HG03469 (cell line): ENCODE measurements around the gene IL1RAPL2.
"Not testable (repeated sequence)": the region's sequence is repeated elsewhere in the genome, so short reads cannot be mapped to it uniquely, and the experiment has no call there.

ENCODE experiments used
- ATAC-seq: cut with Tn5 transposase; IDR thresholded peaks from one replicate; pipeline ENCODE4 v1.9.1; 2021; ENCODE audit warnings: mild to moderate bottlenecking, moderate library complexity, moderate number of reproducible peaks; ENCODE audit not compliant: unreplicated experiment

Gene IL1RAPL2

DNA sequence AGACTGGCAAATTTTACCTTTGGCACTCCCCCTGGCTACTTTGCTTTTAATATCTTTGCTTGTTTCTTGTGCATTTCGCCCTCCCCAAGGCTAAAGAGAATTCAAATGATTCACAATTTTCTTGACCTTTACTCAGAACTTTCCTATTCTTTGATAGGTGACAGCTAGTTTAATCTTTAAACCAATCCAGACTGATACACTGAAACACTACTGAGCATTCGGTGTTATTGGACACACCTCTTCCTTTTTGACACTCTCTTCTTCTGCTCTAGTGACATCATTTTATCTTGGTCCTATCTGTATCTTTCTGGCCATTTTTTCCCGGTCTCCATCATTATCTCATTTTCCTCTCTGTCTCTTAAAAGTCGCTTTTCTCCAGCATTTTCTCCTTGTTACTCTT lies 103.1 kb downstream of the IL1RAPL2 start:
- ATAC-seq = no peak

DNA sequence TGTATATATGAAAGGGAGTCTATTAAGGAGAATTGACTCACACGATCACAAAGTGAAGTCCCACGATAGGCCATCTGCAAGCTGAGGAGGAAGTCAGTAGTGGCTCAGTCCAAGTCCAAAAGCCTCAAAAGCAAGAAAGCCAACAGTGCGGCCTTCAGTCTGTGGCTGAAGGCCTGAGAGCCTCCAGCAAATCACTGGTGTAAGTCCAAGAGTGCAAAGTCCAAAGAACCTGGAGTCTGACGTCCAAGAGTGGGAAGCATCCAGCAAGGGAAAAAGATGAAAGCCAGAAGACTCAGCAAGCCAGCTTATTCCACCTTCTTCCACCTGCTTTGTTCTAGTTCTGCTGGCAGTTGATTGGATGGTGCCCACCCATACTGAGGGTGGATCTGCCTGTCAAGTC lies 104.1 kb downstream of the IL1RAPL2 start:
- no peak for ATAC-seq

DNA sequence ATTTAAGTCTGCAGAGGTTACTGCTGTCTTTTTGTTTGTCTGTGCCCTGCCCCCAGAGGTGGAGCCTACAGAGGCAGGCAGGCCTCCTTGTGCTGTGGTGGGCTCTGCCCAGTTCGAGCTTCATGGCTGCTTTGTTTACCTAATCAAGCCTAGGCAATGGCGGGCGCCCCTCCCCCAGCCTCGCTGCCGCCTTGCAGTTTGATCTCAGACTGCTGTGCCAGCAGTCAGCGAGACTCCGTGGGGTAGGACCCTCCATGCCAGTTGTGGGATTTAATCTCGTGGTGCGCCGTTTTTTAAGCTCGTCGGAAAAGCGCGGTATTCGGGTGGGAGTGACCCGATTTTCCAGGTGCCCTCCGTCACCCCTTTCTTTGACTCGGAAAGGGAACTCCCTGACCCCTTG lies 111.5 kb downstream of the IL1RAPL2 start:
- not testable (repeated sequence) for ATAC-seq

DNA sequence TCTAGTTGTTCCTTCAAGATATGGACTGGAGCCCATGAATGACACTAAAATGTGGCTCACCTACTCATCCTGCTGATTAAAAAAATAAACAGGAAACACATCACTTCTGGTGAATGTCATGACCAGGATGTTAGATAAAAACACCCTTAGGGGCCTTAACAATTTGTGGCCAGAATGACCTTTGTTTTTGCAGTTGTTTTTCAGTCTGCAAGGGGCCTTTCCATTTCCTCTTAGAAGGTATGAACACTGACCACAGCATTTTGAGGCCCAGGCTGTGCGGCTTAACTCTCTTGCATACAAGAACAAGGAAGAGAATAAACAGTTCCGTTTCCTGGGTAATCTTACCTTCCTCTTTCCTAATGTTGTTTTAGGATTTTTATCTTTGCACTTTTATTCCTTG lies 113.2 kb downstream of the IL1RAPL2 start:
- no peak for ATAC-seq

DNA sequence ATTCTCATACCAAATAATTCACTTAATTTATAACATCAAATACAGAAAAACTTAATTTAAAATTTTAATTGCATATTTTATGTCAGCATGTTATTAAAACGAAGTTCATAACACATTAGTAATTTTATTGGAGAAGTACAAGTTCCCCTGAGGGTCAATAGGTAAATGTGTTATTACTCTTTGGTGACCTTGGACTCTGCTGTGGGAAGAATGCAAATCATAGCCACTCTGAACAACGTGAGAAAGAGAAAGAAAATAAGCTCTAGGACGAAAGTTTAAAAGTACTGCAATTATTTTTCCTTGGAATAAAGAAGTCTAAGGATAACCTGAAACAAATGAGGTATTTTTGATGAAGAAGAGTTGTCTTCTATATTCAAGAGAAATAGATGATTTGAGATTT lies 115.2 kb downstream of the IL1RAPL2 start:
- no peak for ATAC-seq

DNA sequence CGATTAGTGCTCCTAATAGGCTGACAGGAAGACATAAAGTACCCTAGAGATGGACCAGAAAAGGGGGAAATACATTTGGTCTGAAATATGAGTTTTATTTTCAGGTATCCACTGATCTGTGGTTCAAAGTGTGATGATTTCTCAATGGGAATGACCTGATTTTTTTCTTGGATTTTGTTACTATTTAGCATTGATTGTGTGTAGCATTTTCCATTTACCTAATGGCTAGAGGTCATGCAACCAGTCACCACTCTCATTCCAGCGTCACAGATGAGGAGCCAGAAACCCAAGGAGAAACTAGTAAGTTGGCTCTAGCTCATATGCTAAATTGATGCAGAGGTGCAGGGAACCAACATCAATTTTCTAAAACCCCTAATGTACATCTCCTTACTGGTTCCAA lies 118.1 kb downstream of the IL1RAPL2 start:
- ATAC-seq = no peak

DNA sequence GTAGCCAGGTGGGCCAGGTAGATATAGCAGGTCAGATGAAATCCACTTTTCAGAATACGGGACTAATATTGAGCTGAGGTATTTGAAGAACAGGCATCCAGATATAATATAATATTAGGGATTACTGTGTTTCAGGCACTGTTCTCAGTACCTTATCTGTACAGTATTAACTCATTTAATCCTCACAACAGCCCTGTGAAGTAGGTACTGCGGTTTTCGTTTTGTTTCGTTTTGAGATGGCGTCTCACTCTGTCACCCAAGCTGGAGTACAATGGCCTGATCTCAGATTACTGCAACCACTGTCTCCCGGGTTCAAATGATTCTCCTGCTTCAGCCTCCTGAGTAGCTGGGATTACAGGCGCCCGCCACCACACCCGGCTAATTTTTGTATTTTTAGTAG lies 129.6 kb downstream of the IL1RAPL2 start:
- peak; percentile 87 for ATAC-seq

DNA sequence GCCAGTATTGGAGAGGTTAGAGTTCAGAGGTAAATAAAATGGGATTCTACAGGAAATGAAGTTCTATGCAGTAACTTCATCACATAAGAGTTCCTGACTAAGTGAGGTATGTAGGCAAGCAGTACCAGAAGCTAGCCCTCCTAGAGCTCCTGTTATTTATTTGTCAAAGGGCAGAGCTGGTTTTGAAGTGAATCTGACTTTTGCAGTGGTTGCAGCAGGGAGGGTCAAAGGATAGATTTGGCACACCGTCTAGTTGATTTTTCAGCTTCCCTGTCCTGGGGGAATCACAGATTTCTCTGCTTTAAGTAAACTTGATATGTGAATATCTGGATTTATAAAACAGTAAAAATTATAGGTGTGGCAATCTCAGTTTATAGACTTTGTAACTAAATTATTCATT lies 130.7 kb downstream of the IL1RAPL2 start:
- ATAC-seq = no peak

DNA sequence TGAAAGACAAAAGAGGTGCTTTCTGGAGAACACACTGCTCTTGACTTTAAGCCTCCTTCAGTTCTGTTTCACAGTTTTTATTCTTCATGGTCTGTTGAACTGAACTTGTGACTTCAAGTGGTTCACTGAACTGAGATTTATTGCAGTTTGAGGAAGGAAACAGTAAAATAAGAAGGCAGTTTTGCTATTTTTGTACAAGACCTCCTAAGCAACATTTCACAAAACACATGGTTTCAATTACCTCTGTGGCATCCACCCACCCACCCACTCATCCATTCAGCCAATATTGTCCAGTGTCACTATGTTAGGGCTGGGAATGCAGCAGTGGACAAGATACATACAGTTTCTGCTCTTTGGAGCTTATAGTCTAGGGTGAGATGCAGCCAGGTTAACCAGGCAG lies 131.3 kb downstream of the IL1RAPL2 start:
- ATAC-seq = peak; percentile 51

DNA sequence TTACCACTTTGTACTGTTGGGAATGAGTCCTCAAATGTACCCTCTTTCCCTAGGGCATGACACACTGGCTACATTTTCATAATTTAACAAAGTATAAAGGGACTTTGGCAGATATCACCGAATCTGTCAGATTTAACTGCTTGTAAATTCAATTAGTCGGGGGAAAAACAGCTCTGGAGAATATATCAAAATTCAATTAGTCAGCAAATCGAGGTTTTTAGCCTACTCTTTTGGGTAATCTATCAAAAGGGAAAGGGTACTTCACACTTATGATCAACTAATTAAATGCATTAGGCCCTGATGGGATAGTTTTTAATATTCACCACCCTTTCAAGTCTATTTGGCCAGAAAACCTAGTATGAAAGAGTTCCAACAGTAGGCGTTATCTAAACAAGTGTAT lies 141.0 kb downstream of the IL1RAPL2 start:
- ATAC-seq = no peak

DNA sequence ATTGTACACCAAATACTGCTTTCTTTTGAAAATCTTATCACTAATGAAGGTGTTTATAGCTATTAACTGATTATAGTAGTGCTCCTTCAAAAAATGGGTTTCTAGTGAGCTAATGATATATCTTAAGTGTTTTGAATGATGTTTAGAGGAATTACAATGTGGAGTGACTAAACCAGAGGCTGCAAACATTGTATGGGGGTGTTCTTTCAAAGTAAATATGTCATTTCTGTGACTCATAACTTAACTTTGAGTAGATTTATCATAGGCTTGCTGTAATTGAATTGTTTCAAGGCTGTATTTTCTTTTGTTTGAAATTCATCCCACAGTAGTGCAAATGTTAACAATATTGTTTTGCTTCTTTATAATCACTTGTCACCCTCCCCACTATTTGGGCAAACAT lies 141.6 kb downstream of the IL1RAPL2 start:
- no peak for ATAC-seq

DNA sequence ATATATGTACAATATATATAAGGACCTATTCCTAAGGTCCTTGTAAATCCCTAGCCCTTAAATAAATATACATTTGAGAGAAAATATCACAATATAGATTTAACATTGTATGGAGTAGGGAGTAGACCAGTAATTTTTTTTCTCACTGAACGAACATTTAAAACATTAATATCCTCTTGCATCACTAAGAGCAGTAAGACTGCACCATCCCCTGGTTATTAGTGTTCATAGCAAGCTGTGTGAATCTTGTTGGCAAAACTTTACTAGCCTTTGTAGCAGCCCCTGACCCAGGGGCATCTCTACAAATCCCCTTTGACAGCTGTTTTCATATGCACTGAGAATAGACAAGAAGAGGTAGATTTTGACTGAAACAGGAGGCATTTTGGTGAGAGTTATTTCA lies 146.5 kb downstream of the IL1RAPL2 start:
- ATAC-seq = no peak

DNA sequence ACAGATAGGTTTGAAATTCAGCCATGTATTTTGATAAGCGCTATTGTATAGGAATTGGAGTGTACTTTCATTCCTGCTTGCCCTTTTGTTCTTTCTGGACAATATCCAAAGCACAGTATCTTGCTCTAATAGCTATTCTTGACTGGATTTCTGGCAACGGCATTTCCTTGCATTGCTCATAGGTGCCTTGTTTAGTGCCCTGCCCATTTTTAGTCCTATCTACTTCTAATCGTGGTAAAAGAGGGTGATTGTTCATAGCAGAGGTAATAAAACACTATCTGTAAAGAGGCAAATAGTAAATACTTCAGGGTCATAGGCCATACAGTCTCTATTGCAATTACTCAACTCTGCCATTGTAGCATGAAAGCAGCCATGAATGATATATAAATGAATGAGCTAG lies 155.9 kb downstream of the IL1RAPL2 start:
- no peak for ATAC-seq

DNA sequence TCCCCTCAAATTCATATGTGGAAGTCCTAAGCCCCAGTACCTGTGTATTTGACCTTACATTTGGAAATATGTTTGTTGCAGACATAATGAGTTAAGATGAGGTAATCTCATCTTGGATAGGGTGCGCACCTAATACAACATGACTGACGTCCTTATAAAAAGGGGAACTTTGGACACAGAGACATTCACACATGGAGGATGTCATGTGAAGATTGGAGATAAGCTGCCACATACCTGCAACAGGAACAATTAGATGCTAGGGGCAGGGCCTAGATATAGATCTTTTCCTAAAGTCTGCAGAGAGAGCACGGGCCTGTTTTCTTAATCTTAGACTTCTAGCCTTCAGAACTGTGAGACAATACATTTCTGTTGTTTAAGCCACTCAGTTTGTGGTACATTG lies 162.5 kb downstream of the IL1RAPL2 start:
- no peak for ATAC-seq

DNA sequence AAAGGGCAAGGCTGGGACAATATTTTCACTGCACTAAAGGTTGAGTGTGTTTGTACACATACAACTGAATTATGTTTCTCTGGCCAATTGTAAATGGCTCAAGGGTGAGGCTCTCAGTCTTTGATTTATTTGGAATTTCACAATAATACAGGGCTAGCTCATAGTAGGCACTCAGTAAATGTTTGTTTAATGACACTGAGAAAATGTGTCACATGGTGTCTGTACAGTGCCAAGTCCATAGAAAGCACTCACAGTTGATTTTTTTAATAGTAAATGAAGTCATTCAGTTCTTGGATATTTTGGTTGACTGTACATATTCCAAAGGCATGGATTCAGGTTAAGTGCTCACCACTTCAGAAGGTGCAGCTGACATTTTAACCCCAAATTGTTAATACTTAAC lies 176.4 kb downstream of the IL1RAPL2 start:
- ATAC-seq = no peak

DNA sequence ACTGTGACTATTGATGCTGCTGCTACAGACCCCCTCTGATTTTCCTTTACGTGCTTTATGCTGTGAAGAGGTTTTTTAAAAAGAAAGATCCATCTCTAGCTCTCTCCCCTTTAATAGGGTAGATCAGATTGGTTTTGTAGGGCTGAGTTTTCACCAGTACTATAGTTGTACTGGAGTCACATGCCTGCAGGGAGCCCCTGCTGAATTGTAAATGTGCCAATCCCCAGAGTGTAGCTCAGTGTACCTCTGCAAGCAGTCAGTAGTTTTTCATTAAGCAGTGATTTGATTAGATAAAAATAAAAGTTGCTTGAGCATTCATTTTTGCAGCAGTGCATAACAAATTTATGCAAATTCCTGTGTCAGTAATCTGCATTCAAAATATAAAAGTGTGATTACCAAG lies 179.2 kb downstream of the IL1RAPL2 start:
- ATAC-seq = no peak

DNA sequence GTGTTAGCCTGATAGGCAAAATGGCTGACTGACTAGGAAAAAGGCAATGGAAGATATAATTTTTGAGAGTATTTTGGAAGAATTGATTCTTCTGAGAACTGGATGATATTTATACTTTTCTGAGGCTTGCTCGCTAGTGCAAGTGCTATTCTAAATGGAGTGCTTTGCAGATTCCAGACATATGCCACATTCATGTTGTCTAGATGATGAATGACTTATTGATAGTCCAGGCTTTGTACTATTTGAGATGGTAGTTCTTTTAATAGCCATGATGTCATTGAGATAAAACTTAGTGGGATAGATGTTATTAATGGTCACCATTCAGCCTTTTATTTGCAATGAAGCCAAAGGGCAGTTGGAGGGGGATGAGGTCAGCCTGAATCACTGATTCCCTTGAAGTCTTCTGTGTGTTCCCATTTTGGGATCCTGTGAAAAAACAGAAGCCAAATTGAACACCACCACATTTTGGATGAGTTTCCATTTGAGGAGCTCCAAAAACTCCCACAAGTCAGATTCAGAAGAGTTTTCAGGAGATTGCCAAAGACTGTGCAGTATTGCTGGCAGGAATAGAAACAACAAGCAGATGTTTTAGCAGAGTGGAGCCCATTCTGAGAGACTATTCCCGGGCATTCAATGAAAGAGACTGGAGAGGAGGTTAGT lies 184.1 kb downstream of the IL1RAPL2 start:
- ATAC-seq = no peak

DNA sequence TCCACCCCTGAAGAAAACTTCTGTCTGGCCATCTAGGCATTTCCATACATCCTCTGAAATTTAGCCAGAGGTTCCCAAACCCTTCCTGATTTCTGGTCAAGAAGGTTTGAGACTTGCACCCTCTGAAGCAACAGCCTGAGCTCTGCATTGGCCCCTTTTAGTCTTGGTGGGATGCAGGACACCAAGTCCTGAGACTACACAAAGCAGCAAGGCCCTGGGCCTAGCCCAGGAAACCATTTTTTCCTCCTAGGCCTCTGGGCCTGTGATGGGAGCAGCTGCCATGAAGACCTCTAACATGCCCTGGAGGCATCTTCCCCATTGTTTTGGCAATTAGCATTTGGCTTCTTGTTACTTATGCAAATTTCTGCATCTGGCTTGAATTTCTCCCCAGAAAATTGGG lies 196.6 kb downstream of the IL1RAPL2 start:
- ATAC-seq = no peak

DNA sequence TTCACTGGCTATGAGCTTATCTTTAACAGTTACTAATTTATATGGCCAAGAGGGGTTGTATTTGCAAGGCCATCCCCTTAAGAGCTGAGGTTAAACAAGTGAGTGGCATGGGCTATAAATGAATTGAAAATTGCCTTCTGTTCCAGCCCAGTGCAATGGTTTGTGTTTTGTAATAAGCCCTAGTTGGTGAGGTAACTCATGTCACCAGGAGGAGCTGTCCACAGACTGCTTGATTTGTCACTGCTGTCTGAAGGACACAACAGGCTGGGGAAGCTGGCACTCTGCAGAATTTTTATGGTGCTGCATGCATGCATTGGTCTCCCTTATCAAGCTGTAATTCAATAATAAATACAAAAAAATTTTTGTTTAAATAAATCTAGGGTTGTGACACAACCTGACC lies 223.8 kb downstream of the IL1RAPL2 start:
- ATAC-seq = no peak

DNA sequence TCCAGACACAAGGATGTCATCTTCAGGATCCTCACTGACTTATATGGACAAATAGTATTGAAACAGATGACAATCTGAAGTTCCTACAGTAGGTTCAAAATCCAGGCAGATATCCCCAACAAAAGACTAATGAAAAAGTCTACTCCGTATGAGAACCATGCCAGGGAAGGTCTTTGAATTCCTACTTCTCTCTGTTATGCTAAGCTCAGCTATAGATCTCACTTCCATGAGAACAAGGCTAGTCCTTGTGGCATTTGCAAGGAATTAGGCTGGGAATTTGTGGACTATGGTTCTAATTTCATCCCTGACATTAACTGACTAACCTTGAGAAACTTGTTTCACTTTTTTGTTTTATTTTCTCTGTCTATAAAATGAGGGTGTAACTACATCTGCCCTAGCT lies 229.8 kb downstream of the IL1RAPL2 start:
- no peak for ATAC-seq

DNA sequence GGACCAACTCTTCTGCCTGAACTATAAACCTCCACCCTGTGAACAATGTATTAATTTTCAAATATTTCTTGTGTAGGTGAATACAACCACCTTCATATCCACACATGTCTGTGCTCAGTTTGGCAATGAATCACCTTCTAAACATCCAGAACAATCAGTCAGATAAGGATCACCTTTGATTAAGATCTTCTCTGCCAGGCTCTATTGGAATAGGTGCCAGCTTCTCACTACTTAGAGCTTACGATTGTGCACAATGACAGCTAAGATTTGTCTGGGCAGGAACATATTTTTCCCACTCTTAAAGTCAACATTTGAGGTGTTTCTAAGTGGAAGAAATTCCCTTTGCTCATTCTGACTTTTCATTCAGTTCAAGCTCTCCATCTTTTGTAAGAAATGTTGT lies 237.2 kb downstream of the IL1RAPL2 start:
- no peak for ATAC-seq

DNA sequence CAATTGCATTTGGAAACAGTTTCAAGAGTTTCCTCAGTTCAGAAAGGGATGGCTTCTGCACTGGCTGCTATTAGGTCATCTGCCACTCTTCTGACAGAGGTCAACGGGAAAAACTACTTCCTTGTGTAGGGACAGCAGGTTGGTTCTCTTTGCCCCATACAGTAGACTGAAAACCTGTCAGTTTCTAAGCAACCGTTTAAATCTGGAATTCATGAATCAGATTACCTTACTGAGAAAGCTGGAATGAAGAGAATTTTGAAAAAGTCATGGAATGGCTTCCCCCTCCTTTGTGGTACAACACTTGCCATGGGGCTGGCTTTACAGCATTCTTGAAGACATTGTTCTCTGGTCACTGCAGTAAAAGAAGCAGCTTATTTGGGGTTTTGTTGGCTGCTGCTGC lies 240.3 kb downstream of the IL1RAPL2 start:
- ATAC-seq = no peak

DNA sequence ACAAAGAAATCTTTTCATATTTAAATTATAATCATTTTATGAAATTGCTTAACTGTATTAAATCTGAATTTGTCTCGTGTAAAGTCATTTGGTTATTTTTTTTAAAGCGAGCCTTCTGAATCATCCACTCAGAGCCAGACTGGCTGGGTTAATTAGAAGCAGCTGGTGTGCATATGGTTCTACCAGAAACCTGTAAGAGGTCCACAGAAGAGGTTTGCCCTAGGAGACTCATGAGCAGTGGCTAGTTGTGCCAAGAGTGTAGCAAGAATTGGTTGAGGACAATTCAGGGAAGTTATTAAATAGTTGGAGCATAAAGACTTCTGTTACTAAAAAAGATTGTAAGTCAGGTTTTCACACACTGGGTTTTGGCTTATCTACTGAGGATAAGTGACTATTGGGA lies 267.4 kb downstream of the IL1RAPL2 start:
- ATAC-seq = no peak
